GM23338 (cell line): ENCODE results near the gene RNASET2. TPM values are rescaled to one million over a fixed set of nuclear protein-coding genes. Genes with fewer than 3 reads are reported as not detected.
A peak's percentile ranks its signal among the peaks of the same experiment; 100 is the strongest.

Experiments
- ATAC-seq: fragments of 200-7000 bp; cut with Tn5 transposase; 3 replicates; pipeline ENCODE4 v1.9.1; 2020
- DNase-seq: peaks from one replicate; pipeline ENCODE4 v3.0.0-alpha.2; 2015; ENCODE audit warnings: low spot score
- H2AFZ ChIP-seq: fragments of 200-600 bp; sonication (generic); 2 replicates; pipeline ENCODE4 v1.8.0; 2016; ENCODE audit warnings: antibody characterized with exemption, mild to moderate bottlenecking, moderate library complexity
- H3F3A ChIP-seq: fragments of 200-600 bp; sonication (generic); replicated peaks from 2 replicates; pipeline ENCODE4 v1.8.0; 2017; ENCODE audit warnings: antibody characterized with exemption, mixed run types, low read depth
- H3K27ac ChIP-seq: fragments of 200-600 bp; sonication (generic); 2 replicates; pipeline ENCODE4 v1.6.1; 2016; ENCODE audit warnings: low read depth
- H3K27me3 ChIP-seq: fragments of 200-600 bp; sonication (generic); 2 replicates; pipeline ENCODE4 v1.8.0; 2016; ENCODE audit warnings: mild to moderate bottlenecking, mixed run types, moderate library complexity; ENCODE audit not compliant: insufficient read depth
- H3K36me3 ChIP-seq: fragments of 200-600 bp; sonication (generic); 2 replicates; pipeline ENCODE4 v1.8.0; 2016; ENCODE audit warnings: mild to moderate bottlenecking; ENCODE audit not compliant: insufficient read depth
- H3K4me1 ChIP-seq: fragments of 200-600 bp; sonication (generic); 2 replicates; pipeline ENCODE4 v1.8.0; 2016; ENCODE audit warnings: mild to moderate bottlenecking, moderate library complexity; ENCODE audit not compliant: insufficient read depth
- H3K4me2 ChIP-seq: fragments of 200-600 bp; sonication (generic); 2 replicates; pipeline ENCODE4 v1.7.1; 2017; ENCODE audit warnings: mixed run types
- H3K4me3 ChIP-seq: fragments of 200-600 bp; sonication (generic); 2 replicates; pipeline ENCODE4 v1.6.1; 2016; ENCODE audit warnings: mixed run types
- H3K79me2 ChIP-seq: fragments of 200-600 bp; sonication (generic); replicated peaks from 2 replicates; pipeline ENCODE4 v1.8.0; 2017; ENCODE audit warnings: mild to moderate bottlenecking; ENCODE audit not compliant: insufficient read depth
- H3K9me2 ChIP-seq: fragments of 200-600 bp; sonication (generic); 2 replicates; pipeline ENCODE4 v1.8.0; 2017; ENCODE audit not compliant: insufficient read depth
- H4K20me1 ChIP-seq: fragments of 200-600 bp; sonication (generic); replicated peaks from 2 replicates; pipeline ENCODE4 v1.8.0; 2017; ENCODE audit warnings: mild to moderate bottlenecking; ENCODE audit not compliant: insufficient read depth
- H3K27ac Mint-ChIP-seq: 2 replicates; pipeline ENCODE4 v1.8.0; 2020; ENCODE audit warnings: inconsistent platforms, mild to moderate bottlenecking, moderate library complexity, mixed read lengths
- H3K27me3 Mint-ChIP-seq: 3 replicates; pipeline ENCODE4 v1.8.0; 2022; ENCODE audit warnings: low read depth, mild to moderate bottlenecking, moderate library complexity, mixed read lengths, inconsistent platforms; ENCODE audit not compliant: insufficient read depth, poor library complexity
- H3K36me3 Mint-ChIP-seq: 3 replicates; pipeline ENCODE4 v1.8.0; 2021; ENCODE audit warnings: low read depth, mild to moderate bottlenecking, inconsistent platforms, moderate library complexity, mixed read lengths
- H3K4me1 Mint-ChIP-seq: 3 replicates; pipeline ENCODE4 v1.8.0; 2020; ENCODE audit warnings: mild to moderate bottlenecking, inconsistent platforms, mixed read lengths
- H3K4me3 Mint-ChIP-seq: 3 replicates; pipeline ENCODE4 v1.8.0; 2021; ENCODE audit warnings: moderate library complexity, mild to moderate bottlenecking, inconsistent platforms, mixed read lengths
- H3K9me3 Mint-ChIP-seq: 3 replicates; pipeline ENCODE4 v1.8.0; 2020; ENCODE audit warnings: moderate library complexity, mild to moderate bottlenecking, inconsistent platforms, mixed read lengths
- CREB1 ChIP-seq: fragments of 250-450 bp; sonication (Bioruptor Pico); IDR thresholded peaks from 2 replicates; pipeline ENCODE4 v1.5.0; 2020; ENCODE audit warnings: low read depth, mild to moderate bottlenecking, moderate library complexity
- CTCF ChIP-seq, 2 experiments: fragments of 200-600 bp in 1 of 2; sonication (generic) in 1 of 2; conservative IDR thresholded peaks; 2 replicates each; pipeline versions ENCODE4 v1.5.1 to v1.6.1; 2016 to 2017; ENCODE audit warnings: antibody characterized with exemption in 2 of 2, low read depth in 2 of 2, mild to moderate bottlenecking in 2 of 2, moderate library complexity in 1 of 2
- ETS1 ChIP-seq: IDR thresholded peaks from 2 replicates; pipeline ENCODE4 v1.6.1; 2016; ENCODE audit warnings: antibody characterized with exemption
- EZH2 ChIP-seq: fragments of 200-600 bp; sonication (generic); IDR thresholded peaks from one replicate; pipeline ENCODE4 v1.8.0; 2017; ENCODE audit warnings: antibody characterized with exemption, mild to moderate bottlenecking, low read depth; ENCODE audit not compliant: unreplicated experiment
- EZH2phosphoT487 ChIP-seq: fragments of 200-600 bp; sonication (generic); IDR thresholded peaks from one replicate; pipeline ENCODE4 v1.8.1; 2018; ENCODE audit warnings: antibody characterized with exemption; ENCODE audit not compliant: unreplicated experiment
- JUNB ChIP-seq: IDR thresholded peaks from one replicate; pipeline ENCODE4 v1.6.1; 2016; ENCODE audit warnings: antibody characterized with exemption; ENCODE audit not compliant: unreplicated experiment
- NANOG ChIP-seq: IDR thresholded peaks from 2 replicates; pipeline ENCODE4 v1.6.1; 2016; ENCODE audit warnings: antibody characterized with exemption, borderline replicate concordance
- POLR2AphosphoS5 ChIP-seq: IDR thresholded peaks from 2 replicates; pipeline ENCODE4 v1.6.1; 2016; ENCODE audit warnings: antibody characterized with exemption, low read depth
- REST ChIP-seq: IDR thresholded peaks from one replicate; pipeline ENCODE4 v1.6.1; 2018; ENCODE audit warnings: antibody characterized with exemption; ENCODE audit not compliant: unreplicated experiment
- STAT1 ChIP-seq: IDR thresholded peaks from one replicate; pipeline ENCODE4 v1.6.1; 2016; ENCODE audit warnings: antibody characterized with exemption; ENCODE audit not compliant: unreplicated experiment
- ZNF114 ChIP-seq: fragments of 250-450 bp; sonication (Bioruptor Pico); IDR thresholded peaks from 2 replicates; pipeline ENCODE4 v1.5.0; 2020; ENCODE audit warnings: mild to moderate bottlenecking, moderate library complexity
- ZNF331 ChIP-seq: fragments of 250-450 bp; sonication (Bioruptor Pico); IDR thresholded peaks from 2 replicates; pipeline ENCODE4 v1.5.0; 2020; ENCODE audit warnings: low read depth, mild to moderate bottlenecking, moderate library complexity
- ZNF462 ChIP-seq: fragments of 250-450 bp; sonication (Bioruptor Pico); IDR thresholded peaks from 2 replicates; pipeline ENCODE4 v1.5.0; 2020; ENCODE audit warnings: mild to moderate bottlenecking, moderate library complexity
- polyA plus RNA-seq: library from polyadenylated mRNA; unstranded; fragments of >200 nt; fragmentation: Nextera tagmentation; extraction: Ambion mirVana; gene quantifications from 2 replicates; pipeline ENCODE4 v1.2.1, GENCODE V29; 2016
- total RNA-seq: library from RNA; depleted of rRNA; stranded (reverse); fragments of >200 nt; shearing (Covaris generic); gene quantifications from 2 replicates; pipeline ENCODE4 v1.2.3, GENCODE V29; 2014

The RNASET2 gene
- total and polyA plus RNA-seq, 2 experiments from 2014 or later, result 40.5 to 62.8 TPM

- Mint-ChIP-seq H3K4me1 (peaks cover 24% of the 10 kb centered on the region), H3K27ac (peak overlapping the region; percentile 87), H3K4me3 (peak overlapping the region; percentile 90), H3K27me3 (peaks cover 3% of the 10 kb centered on the region), H3K9me3 (no peaks in the 10 kb centered on the region), H3K36me3 (peaks cover 44% of the 10 kb centered on the region)
- Histone ChIP-seq H3K27ac (no peak overlapping the region), H3F3A (peaks cover 5% of the 10 kb centered on the region; the same call in 1 of the 2 replicates), H3K36me3 (peaks cover 9% of the 10 kb centered on the region; the same call in 1 of the 2 replicates), H3K4me2 (peak overlapping the region; percentile 80), H3K79me2 (peaks cover 76% of the 10 kb centered on the region), H3K4me3 (peak overlapping the region; percentile 75), H3K27me3 (no peaks in the 10 kb centered on the region), H3K4me1 (peaks cover 6% of the 10 kb centered on the region), H2AFZ (peak overlapping the region; percentile 92; the same call in 1 of the 2 replicates), H4K20me1 (peaks cover 18% of the 10 kb centered on the region), H3K9me2 (no peaks in the 10 kb centered on the region)
- ATAC-seq (no peak), DNase-seq (no peak)
- no peak for TF ChIP-seq EZH2phosphoT487
- no peak for TF ChIP-seq ZNF114 (CRISPR knock-in tag)
- no peak for TF ChIP-seq CREB1
- no peak for TF ChIP-seq STAT1
- no peak for TF ChIP-seq ZNF331 (CRISPR knock-in tag)
- TF ChIP-seq EZH2, result no peak
- no peak for TF ChIP-seq CTCF (conservative IDR thresholded peaks at IDR 0.05; ENCODE audit: low read depth in 2 of 2)
- no peak for TF ChIP-seq ETS1
- no peak for TF ChIP-seq JUNB
- no peak for TF ChIP-seq REST
- no peak for TF ChIP-seq ZNF462 (CRISPR knock-in tag)
- no peak for TF ChIP-seq POLR2AphosphoS5
- no peak for TF ChIP-seq NANOG
These were observed 43.5 kb upstream of the RNASET2 start for GRCh38 chr6:166999884-167000253.
